B cell (primary cell): ENCODE measurements around the gene FAM216A. TPM values are rescaled to one million over a fixed set of nuclear protein-coding genes. Genes with fewer than 3 reads are reported as not detected.

ENCODE experiments used
- ATAC-seq: fragments of 200-7000 bp; cut with Tn5 transposase; one replicate; pipeline ENCODE4 v1.10.0; 2021; ENCODE audit warnings: low read depth, mild to moderate bottlenecking, moderate number of reproducible peaks, moderate library complexity
- CTCF ChIA-PET: fragments of 350-600 bp; sonication (Branson Sonifier 250); formaldehyde crosslinking; loops from one replicate; lab custom pipeline; 2021; ENCODE audit warnings: antibody characterized with exemption, inconsistent platforms; lab: Charles Lee
- POLR2A ChIA-PET: fragments of 350-600 bp; sonication (Branson Sonifier 250); formaldehyde crosslinking; loops from one replicate; lab custom pipeline; 2021; ENCODE audit warnings: antibody characterized with exemption; lab: Charles Lee
- DNase-seq: peaks from one replicate; pipeline ENCODE4 v3.0.0; 2013
- H2AFZ ChIP-seq: 2 replicates; pipeline ENCODE4 v1.6.1; 2012; ENCODE audit warnings: mild to moderate bottlenecking, low read depth, low read length; ENCODE audit not compliant: insufficient read depth, poor library complexity, severe bottlenecking
- H3K27ac ChIP-seq, 2 donors: 1 replicate in 1 of 2; 2 replicates in 1 of 2; pipeline ENCODE4 v1.5.1; 2012 to 2013; ENCODE audit warnings: low read length in 2 of 2, mild to moderate bottlenecking in 2 of 2, moderate library complexity in 1 of 2
- H3K27me3 ChIP-seq, 4 experiments: fragments of 200-600 bp in 1 of 4; sonication (generic) in 1 of 4; replicated peaks in 1 of 4; 1 replicate in 2 of 4; 2 replicates in 2 of 4; pipeline versions ENCODE4 v1.6.1 to v1.7.0; 2013 to 2016; ENCODE audit warnings: low read length in 3 of 4, mild to moderate bottlenecking in 2 of 4, mixed read lengths in 1 of 4, moderate library complexity in 1 of 4; ENCODE audit not compliant: insufficient read depth in 4 of 4, control insufficient read depth in 3 of 4; ENCODE audit errors: control extremely low read depth in 1 of 4
- H3K36me3 ChIP-seq, 2 experiments: replicated peaks in 1 of 2; 1 replicate in 1 of 2; 2 replicates in 1 of 2; pipeline versions ENCODE4 v1.6.1 to v1.7.1; 2013; ENCODE audit warnings: low read length in 1 of 2; ENCODE audit not compliant: insufficient read depth in 2 of 2, control insufficient read depth in 1 of 2; ENCODE audit errors: control extremely low read depth in 1 of 2, extremely low read depth in 1 of 2
- H3K4me1 ChIP-seq, 2 donors: fragments of 200-600 bp in 1 of 2; sonication (generic) in 1 of 2; 1 replicate in 1 of 2; 2 replicates in 1 of 2; pipeline versions ENCODE4 v1.5.1 to v1.6.1; 2013 to 2017; ENCODE audit warnings: low read length in 2 of 2; ENCODE audit not compliant: control insufficient read depth in 2 of 2, insufficient read depth in 2 of 2
- H3K4me2 ChIP-seq: replicated peaks from 2 replicates; pipeline ENCODE3; 2012; ENCODE audit warnings: mild to moderate bottlenecking, low read depth, low read length; ENCODE audit not compliant: poor library complexity, severe bottlenecking
- H3K4me3 ChIP-seq, 5 experiments: fragments of 200-600 bp in 1 of 5; sonication (generic) in 1 of 5; 1 replicate in 3 of 5; 2 replicates in 2 of 5; pipeline versions ENCODE4 v1.5.1 to v1.7.0; 2011 to 2016; ENCODE audit warnings: low read length in 4 of 5, mild to moderate bottlenecking in 4 of 5, low read depth in 2 of 5, control low read depth in 1 of 5, moderate library complexity in 1 of 5; ENCODE audit not compliant: insufficient read depth in 1 of 5; ENCODE audit errors: control extremely low read depth in 1 of 5, extremely low read depth in 1 of 5
- H3K79me2 ChIP-seq: fragments of 200-600 bp; sonication (generic); one replicate; pipeline ENCODE4 v1.6.0; 2016; ENCODE audit warnings: low read length; ENCODE audit not compliant: control insufficient read depth, insufficient read depth
- H3K9ac ChIP-seq: fragments of 200-600 bp; sonication (generic); 2 replicates; pipeline ENCODE4 v1.6.1; 2017; ENCODE audit warnings: mild to moderate bottlenecking, low read length, moderate library complexity
- H3K9me3 ChIP-seq, 3 donors: one replicate each; pipeline versions ENCODE4 v1.6.1 to v1.7.1; 2013; ENCODE audit warnings: low read length in 2 of 3; ENCODE audit not compliant: control insufficient read depth in 2 of 3, insufficient read depth in 1 of 3; ENCODE audit errors: control extremely low read depth in 1 of 3
- H4K20me1 ChIP-seq: 2 replicates; pipeline ENCODE4 v1.6.0; 2012; ENCODE audit warnings: mild to moderate bottlenecking, low read length; ENCODE audit not compliant: insufficient read depth, control insufficient read depth, poor library complexity, severe bottlenecking
- H3K27ac Mint-ChIP-seq: one replicate; pipeline ENCODE4 v1.8.0; 2021; ENCODE audit warnings: mixed read lengths
- H3K27me3 Mint-ChIP-seq: one replicate; pipeline ENCODE4 v1.8.0; 2021; ENCODE audit warnings: mixed read lengths
- H3K4me1 Mint-ChIP-seq: one replicate; pipeline ENCODE4 v1.8.0; 2021; ENCODE audit warnings: mixed read lengths
- H3K4me3 Mint-ChIP-seq: one replicate; pipeline ENCODE4 v1.8.0; 2021; ENCODE audit warnings: mixed read lengths
- H3K9me3 Mint-ChIP-seq: one replicate; pipeline ENCODE4 v1.8.0; 2022; ENCODE audit warnings: mixed read lengths; ENCODE audit not compliant: insufficient read depth
- EZH2 ChIP-seq: IDR thresholded peaks from 2 replicates; pipeline ENCODE4 v1.6.1; 2012; ENCODE audit warnings: borderline replicate concordance, low read depth, mild to moderate bottlenecking, moderate library complexity, low read length; ENCODE audit not compliant: insufficient read depth, poor library complexity, severe bottlenecking
- WGBS: methylation state at CpG from one replicate; pipeline ENCODE4 v1.1.5; 2013; ENCODE audit warnings: missing lambda C conversion rate; ENCODE audit not compliant: insufficient coverage; 5-methylcytosine and 5-hydroxymethylcytosine counted together
- intact Hi-C: fragments of 100-400 bp; cut with micrococcal nuclease; formaldehyde crosslinking; loops from one replicate; pipeline ENCODE4 v1.10.0; 2022
- polyA plus RNA-seq: library from polyadenylated mRNA; depleted of rRNA; stranded (reverse); fragments of >200 nt; gene quantifications from 2 replicates; pipeline ENCODE4 v1.2.3, GENCODE V29; 2012
- total RNA-seq, 2 donors: library from RNA; stranded (reverse); fragments of 120-200 nt in 1 of 2; gene quantifications; 1 replicate in 1 of 2; 2 replicates in 1 of 2; pipeline versions ENCODE4 v1.2.3 to v1.2.4, GENCODE V29; 2013 to 2022
- TF ChIP-seq, protein P1 (sequence below): fragments of 200-600 bp; IDR thresholded peaks from one replicate; pipeline ENCODE4 v1.8.0; 2022; ENCODE audit warnings: antibody characterized with exemption, mild to moderate bottlenecking

Gene FAM216A
- total and polyA plus RNA-seq, 2 donors (not counting 1 experiment from before 2014, with no cell fraction given) = 15.7 to 19.7 TPM

DNA sequence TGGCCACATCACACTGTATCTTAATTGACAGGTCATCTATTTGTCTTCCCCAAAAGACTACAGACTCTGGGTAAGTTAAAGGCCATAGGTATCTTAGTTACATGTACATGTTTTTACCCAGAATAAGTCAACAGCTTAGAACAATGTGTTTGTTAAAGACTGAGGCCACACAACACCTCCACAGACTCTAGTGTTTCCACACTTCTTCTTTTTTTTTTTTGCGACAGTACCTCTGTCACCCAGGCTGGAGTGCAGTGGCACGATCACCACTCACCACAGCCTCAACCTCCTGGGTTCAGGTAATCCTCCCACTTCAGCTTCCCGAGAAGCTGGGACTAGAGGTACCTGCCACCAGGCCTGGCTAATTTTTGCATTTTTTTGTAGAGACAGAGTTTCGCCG, 1.9 kb upstream of the FAM216A start:
- Histone ChIP-seq H3K9me3 (no peaks in the 10 kb centered on the region), H3K36me3 (peaks cover 1 to 18% of the 10 kb centered on the region in 2 experiments), H3K4me1 (peaks cover 22 to 24% of the 10 kb centered on the region in 2 donors), H3K27ac (peak overlapping the region in 1 of 2 donors; percentile 11), H4K20me1 (peaks cover 5% of the 10 kb centered on the region), H3K27me3 (no peaks in the 10 kb centered on the region), H3K4me3 (no peak overlapping the region), H2AFZ (no peak overlapping the region), H3K4me2 (peak overlapping the region; percentile 100), H3K79me2 (peaks cover 86% of the 10 kb centered on the region), H3K9ac (no peak overlapping the region)
- ChIA-PET CTCF (interaction anchor here (6.2 to 8.4 kb wide), 2 partner anchors 13 to 135 kb away, joined by 80 to 174 read pairs; partner anchors contain the start of gene ARPC3), POLR2A (interaction anchor here (0.9 kb wide), 1 partner anchor 17 kb away, joined by 4 read pairs; the partner anchor contains the start of gene ARPC3)
- Mint-ChIP-seq H3K4me3 (peak overlapping the region; percentile 44), H3K27ac (peak overlapping the region; percentile 53), H3K27me3 (no peaks in the 10 kb centered on the region), H3K4me1 (peaks cover 42% of the 10 kb centered on the region), H3K9me3 (no peaks in the 10 kb centered on the region)
- TF ChIP-seq EZH2 = no peak
- TF ChIP-seq, protein P1, sequence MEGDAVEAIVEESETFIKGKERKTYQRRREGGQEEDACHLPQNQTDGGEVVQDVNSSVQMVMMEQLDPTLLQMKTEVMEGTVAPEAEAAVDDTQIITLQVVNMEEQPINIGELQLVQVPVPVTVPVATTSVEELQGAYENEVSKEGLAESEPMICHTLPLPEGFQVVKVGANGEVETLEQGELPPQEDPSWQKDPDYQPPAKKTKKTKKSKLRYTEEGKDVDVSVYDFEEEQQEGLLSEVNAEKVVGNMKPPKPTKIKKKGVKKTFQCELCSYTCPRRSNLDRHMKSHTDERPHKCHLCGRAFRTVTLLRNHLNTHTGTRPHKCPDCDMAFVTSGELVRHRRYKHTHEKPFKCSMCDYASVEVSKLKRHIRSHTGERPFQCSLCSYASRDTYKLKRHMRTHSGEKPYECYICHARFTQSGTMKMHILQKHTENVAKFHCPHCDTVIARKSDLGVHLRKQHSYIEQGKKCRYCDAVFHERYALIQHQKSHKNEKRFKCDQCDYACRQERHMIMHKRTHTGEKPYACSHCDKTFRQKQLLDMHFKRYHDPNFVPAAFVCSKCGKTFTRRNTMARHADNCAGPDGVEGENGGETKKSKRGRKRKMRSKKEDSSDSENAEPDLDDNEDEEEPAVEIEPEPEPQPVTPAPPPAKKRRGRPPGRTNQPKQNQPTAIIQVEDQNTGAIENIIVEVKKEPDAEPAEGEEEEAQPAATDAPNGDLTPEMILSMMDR = no peak
- ATAC-seq (no peak), DNase-seq (no peak)
- 78% methylated on average over 4 of the region's 5 CpGs for WGBS
- intact Hi-C loops = no loop called here

DNA sequence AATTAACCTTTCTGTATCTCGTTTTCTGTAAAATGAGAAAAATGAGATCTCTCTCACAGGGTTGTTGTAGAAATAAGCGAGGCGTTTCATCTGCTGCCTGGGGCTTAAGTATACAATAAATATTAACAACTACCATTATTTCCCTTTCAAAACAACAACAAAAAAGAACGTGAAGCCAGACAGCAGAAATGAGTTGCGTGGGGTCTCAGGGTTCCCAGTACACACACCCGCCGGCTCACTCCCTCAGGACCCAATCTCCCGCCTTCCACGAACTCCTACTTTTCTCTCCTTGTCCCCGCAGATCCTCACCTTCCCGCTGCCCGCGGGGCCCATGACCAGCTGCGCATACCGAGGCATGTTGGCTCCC, 815 bp upstream of the FAM216A start:
- POLR2A ChIA-PET = interaction anchor here (0.6 to 2.7 kb wide), 11 partner anchors 11 to 134 kb away, joined by 3 to 45 read pairs (median 6); partner anchors contain the start of genes ARPC3, RAD9B and VPS29
- intact Hi-C loops = loop anchor here (1.0 kb wide), 7 partner anchors 11 to 420 kb away; partner anchors contain the start of genes ARPC3, RAD9B and VPS29
- Mint-ChIP-seq H3K27me3 (no peaks in the 10 kb centered on the region), H3K27ac (peak overlapping the region; percentile 98), H3K4me3 (peak overlapping the region; percentile 100), H3K4me1 (peaks cover 42% of the 10 kb centered on the region), H3K9me3 (no peaks in the 10 kb centered on the region)
- Histone ChIP-seq H3K4me2 (peak overlapping the region; percentile 100), H3K79me2 (peaks cover 87% of the 10 kb centered on the region), H3K9ac (peak overlapping the region; percentile 97), H3K4me3 (peak overlapping the region; percentile 72 to 100 (median 95)), H3K9me3 (no peaks in the 10 kb centered on the region), H3K27ac (peak overlapping the region; percentile 13 to 79), H3K27me3 (no peaks in the 10 kb centered on the region), H3K4me1 (peaks cover 22 to 24% of the 10 kb centered on the region in 2 donors), H4K20me1 (peaks cover 5% of the 10 kb centered on the region), H2AFZ (peak overlapping the region; percentile 100), H3K36me3 (peaks cover 0 to 18% of the 10 kb centered on the region in 2 experiments)
- WGBS = 0% methylated on average over 12 of the region's 15 CpGs
- DNase-seq (no peak), ATAC-seq (no peak)
- TF ChIP-seq, protein P1 = no peak
- no peak for TF ChIP-seq EZH2
- CTCF ChIA-PET = interaction anchor here (0.8 to 8.4 kb wide), 20 partner anchors 9 to 444 kb away, joined by 3 to 174 read pairs (median 8); partner anchors contain the start of genes ARPC3, RAD9B, TCTN1 and VPS29
